Dermis microvascular lymphatic vessel endothelial cell (primary cell): ENCODE measurements around the gene BTNL8. TPM values are rescaled to one million over a fixed set of nuclear protein-coding genes. Genes with fewer than 3 reads are reported as not detected.
A peak's percentile ranks its signal among the peaks of the same experiment; 100 is the strongest.
"Not testable (repeated sequence)": the region's sequence is repeated elsewhere in the genome, so short reads cannot be mapped to it uniquely, and the experiment has no call there.

ENCODE experiments used
- DNase-seq, 2 donors: peaks; one replicate each; pipeline versions ENCODE4 v3.0.0 to v3.0.0-alpha.2; 2010; ENCODE audit warnings: low read depth in 2 of 2
- total RNA-seq: library from RNA; depleted of rRNA; stranded (reverse); fragments of >200 nt; gene quantifications from 2 replicates; pipeline ENCODE4 v1.2.1, GENCODE V29; 2014

The BTNL8 gene
- total RNA-seq, 1 donor from 2014 or later: not detected

DNA sequence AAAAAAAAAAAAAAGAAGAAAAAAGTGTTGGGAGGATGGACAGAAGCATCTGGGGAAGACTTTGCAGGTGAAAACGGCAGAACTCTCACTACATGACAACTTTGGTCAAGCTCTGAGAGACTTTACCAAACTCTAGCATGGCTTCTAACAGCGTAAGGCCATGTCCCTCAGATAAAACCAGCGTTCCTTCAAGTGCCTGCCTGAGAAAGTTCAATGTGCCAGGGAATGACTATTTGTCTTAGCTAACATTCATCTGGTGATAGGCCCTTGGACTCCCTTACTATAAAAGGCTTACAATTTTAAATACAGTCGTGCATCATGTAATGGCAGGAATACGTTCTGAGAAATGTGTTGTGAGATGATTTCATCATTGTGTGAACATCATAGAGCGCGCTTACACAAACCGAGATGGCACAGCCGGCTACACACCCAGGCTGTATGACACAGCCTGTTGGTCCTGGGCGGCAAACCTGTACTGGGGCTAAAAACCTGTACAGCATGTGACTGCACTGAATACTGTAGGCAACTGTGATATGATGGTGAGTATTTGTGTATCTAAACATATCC, 23.0 kb upstream of the BTNL8 start:
- DNase-seq: no peak

DNA sequence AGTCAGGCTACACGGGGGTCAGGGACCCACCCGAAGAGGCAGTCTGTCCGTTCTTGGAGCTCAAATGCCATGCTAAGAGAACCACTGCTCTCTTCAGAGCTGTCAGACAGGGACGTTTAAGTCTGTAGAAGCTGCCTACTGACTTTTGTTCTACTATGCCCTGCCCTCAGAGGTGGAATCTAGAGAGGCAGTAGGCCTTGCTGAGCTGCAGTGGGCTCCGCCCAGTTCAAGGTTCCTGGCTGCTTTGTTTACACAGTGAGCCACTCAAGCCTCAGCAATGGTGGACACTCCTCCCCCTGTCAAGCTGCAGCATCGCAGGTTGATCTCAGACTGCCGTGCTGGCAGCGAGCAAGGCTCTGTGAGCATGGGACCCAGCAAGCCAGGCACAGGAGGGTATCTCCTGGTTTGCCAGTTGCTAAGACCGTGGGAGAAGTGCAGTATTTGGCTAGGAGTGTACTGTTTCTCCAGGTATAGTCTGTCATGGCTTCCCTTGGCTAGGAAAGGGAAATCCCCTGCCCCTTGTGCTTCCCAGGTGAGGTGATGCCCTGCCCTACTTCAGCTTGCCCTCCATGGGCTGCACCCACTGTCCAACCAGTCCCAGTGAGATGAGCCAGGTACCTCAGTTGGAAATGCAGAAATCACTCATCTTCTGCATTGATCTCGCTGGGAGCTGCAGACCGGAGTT, 13.0 kb upstream of the BTNL8 start:
- DNase-seq: not testable (repeated sequence)

DNA sequence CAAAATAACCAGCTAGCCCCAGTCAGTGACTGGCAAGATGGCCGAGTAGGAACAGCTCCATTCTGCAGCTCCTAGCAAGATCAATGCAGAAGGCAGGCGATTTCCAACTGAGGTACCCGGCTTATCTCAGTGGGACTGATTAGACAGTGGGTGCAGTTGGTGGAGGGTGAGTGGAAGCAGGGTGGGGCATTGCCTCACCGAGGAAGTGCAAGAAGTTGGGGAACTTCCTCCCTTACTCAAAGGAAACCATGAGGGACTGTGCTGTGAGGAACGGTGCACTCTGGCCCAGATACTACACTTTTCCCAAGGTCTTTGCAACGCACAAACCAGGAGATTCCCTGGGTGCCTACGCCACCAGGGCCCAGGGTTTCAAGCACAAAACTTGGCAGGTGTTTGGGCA, 9.6 kb upstream of the BTNL8 start:
- no peak for DNase-seq

DNA sequence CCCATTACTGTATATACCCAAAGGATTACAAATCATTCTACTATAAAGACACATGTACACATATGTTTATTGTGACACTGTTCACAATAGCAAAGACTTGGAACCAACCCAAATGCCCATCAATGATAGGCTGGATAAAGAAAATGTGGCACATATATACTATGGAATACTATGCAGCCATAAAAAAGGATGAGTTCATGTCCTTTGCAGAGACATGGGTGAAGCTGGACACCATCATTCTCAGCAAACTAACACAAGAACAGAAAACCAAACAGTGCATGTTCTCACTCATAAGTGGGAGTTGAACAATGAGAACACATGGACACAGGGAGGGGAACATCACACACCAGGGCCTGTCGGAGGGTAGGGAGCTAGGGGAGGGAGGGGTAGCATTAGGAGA, 3.6 kb upstream of the BTNL8 start:
- not testable (repeated sequence) for DNase-seq

DNA sequence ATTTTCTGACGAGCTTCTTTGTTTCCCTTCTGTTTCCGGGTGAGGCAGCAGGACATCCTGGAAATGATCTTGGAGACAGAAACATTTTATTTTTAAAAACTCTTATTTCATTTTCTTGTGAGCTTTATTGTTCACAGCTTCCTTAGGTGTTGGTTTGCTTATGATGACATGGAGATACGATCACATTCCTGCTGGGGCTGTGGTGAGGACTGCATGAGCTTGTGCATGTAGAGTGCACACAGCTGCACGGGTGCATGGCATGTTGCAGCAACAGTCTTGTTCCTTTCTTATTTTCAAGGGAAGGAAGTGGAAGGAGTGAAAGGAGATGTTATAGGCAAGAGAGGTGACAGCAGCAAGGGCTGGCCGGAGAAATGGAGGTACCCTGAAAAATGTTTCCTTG, 1.2 kb downstream of the BTNL8 start:
- no peak for DNase-seq

DNA sequence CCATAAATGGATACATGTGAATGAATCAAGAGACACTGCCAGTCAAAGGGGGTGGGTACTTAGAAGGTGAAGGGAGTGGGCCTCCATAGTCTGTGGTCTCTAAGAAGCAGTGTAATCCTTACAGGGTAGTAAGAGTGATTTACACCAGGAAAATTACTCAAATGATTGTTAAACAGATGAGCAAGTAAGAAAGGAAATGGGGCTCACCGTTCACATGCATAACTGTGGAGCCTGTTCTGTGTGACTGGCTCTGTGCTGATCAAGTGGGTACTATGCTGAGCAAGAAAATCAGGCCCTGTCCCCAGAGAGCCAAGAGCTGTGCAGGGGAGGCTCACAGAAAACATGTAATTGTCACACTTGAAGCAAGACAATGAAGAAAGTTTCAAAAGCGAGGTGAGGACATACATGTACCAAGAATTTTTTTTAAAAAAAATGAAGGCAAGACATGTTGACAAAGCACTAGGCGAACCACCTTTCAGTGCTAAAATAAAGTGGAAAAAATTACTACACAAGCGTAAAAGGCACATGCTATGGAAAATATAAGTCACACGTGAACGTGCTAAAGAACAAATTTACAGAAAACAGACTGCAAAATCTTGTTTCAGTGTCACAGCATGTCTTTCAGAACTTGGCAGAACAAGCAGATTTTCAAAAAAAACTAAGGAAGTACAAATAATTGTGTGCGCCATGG, 2.5 kb downstream of the BTNL8 start:
- no peak for DNase-seq

DNA sequence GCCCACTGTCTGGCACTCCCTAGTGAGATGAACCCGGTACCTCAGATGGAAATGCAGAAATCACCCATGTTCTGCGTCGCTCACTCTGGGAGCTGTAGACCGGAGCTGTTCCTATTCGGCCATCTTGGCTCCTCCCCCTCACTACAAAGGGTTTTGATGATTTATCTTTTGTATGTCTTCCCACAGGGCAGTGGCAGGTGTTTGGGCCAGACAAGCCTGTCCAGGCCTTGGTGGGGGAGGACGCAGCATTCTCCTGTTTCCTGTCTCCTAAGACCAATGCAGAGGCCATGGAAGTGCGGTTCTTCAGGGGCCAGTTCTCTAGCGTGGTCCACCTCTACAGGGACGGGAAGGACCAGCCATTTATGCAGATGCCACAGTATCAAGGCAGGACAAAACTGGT, 9.4 kb downstream of the BTNL8 start:
- DNase-seq: no peak

DNA sequence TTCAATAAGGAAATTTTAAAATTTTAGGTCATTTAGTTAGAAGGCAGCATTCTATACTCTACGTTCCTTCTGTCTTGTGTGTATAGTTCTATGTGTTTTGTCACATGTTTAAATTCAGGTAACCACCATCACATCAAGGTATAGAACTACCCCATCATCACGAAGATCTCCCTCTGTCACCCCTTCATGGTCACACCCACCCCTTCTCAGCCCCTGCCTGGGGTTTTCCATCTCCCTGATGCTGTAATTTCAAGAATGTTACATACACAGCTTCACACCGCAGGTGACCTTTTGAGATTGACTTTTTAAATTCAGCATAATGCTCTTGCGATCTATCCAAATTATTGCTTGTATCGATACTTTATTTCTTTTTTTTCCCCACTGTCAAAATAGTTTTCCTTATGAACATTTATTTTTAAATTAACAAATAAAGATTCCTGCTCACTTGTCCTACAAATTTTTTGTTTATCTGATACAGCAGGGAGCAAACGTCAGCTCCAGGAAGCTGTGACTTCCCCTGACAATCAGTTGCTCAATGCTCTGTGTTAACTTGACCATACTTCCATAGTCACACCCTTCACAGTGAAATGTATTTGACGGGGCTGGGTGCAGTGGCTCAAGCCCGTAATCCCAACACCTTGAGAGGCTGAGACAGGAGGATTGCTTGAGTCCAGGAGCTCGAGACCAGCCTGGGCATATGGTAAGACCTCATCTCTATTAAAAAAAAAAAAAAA, 10.2 kb downstream of the BTNL8 start:
- DNase-seq: peak in 1 of 2 donors; percentile 45

DNA sequence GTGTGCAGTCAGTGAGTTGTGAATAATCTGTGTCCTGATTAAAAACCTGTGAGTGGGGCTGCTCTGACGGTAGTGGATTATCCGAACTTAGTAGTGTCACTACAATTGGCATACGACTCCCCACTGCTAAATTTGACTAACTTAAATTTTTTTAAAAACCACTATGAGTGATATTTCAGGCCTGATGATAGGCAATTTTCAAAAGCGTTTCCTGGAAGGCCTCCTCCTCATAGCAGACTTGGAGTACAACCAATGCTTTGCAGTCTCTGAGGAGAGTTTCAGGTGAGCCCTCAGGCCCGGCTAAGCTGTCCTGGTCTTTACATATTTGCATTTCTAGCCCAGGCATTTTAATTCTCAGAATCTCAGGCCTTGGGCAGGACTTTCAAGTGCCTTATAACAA, 10.8 kb downstream of the BTNL8 start:
- no peak for DNase-seq

DNA sequence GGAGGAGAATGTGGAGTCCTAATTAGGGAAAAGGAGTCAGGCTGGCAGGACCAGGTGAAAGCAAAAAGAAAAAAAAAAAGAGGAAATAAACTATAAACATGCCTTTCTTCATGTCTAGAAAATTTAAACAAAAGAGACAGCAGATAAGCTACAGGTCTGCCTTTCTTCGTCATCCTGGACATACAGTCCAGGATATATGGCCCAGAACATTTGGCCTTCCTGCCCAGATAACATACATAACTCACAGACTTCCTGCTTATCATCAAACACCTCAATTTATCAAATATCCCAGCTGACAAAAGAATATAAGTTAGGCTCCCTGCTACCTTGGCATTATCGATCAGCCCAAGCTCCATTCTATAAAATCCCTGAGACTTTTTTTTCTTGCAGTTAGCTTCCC, 11.2 kb downstream of the BTNL8 start:
- no peak for DNase-seq

DNA sequence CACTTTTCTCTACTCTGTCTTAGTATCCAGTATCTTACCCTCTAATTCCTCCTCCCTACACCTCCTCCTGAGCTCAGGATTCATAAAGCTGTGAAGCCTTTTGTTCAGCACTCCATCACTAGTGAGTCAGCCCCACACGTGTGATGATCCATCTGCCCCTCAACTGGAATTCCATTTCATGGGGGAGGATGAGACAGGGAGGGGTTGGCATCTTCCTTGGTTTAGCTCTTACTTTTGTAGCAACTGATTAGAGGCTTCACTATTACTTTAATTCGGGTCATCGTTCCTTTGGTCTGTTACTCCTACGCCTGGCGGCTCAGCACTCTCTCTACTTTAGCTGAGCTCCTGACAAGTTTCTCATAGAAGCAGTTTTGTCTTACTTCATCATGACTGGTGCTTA, 11.8 kb downstream of the BTNL8 start:
- no peak for DNase-seq

DNA sequence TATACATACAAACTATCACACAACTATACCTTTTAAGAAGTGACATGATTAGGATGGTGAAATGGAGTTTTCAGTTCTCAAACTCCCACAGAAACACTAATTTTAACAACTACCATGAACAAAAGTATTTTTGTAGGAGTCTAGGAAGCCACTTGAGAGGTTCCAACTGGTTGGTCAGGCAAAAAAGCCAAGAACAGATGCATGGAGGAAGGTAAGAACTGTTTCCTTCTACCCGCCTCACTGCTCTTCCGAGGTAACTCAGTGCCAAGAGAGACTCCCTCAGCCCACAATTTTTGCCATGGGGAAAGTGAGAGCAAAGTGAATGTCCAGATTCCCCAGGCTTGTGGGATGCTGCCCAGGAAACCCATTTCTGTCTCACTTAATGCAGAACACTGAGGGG, 15.7 kb downstream of the BTNL8 start:
- no peak for DNase-seq

DNA sequence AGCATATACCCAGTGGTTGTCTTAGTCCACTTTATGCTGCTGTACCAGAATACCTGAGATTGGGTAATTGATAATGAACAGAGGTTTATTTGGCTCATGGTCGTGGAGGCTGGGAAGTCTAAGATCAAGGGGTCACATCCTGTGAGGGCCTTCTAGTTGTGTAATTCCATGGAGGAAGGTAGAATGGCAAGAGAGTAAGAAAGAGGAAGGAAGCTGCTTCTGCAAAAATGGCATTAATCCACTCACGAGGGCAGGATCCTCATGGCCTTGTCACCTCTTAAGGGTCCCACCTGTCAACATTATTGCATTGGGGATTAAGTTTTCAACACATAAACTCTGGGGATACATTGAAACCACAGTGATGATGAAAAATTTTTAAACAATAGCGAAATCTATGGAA, 17.0 kb downstream of the BTNL8 start:
- no peak for DNase-seq

DNA sequence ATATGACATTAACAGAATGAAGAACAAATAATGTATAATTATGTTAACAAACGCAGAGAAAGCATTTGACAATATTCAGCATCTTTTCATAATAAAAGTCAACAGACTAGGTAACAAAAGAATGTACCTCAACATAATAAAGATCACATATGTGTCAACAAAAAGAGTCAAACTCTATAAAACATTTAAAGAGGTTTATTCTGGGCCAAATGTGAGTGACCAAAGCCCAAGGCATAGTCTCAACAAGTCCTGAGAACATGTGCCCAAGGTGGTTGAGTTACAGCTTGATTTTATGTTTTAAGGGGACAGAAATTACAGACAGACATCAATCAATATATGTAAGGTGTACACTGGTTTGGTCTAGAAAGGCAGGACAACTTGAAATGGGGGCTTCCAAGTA, 19.4 kb downstream of the BTNL8 start:
- no peak for DNase-seq

DNA sequence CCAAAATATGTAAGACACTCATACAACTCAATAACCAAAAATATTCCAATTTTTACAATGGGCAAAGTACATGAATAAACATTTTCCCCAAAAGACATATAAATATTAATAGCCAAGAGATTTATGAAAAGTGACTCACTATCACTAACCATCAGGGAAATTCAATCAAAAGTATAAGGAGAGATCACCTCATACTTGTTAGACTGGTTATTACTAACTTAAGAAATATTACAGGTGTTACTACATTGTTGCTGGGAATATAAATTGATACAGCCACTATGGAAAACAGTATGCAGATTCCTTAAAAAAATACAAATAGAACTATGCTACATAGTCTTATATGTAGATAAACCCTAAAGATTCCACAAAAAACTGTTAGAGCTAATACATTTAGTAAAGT, 21.8 kb downstream of the BTNL8 start:
- no peak for DNase-seq

DNA sequence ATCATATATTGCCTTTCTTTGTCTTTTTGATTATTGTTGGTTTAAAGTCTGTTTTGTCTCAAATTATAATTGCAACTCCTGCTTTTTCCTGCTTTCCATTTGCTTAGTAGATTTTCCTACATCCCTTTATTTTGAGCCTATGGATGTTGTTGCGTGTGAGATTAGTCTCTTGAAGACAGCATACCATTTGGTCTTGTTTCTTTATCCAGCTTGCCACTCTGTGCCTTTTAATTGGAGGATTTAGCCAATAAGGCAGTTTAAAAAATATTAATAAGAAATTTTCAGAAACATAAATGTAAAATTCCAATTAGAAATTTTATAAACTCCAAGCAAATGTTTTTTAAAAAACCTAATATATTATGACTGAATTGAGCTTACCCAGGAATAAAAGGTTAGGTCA, 24.0 kb downstream of the BTNL8 start:
- no peak for DNase-seq

DNA sequence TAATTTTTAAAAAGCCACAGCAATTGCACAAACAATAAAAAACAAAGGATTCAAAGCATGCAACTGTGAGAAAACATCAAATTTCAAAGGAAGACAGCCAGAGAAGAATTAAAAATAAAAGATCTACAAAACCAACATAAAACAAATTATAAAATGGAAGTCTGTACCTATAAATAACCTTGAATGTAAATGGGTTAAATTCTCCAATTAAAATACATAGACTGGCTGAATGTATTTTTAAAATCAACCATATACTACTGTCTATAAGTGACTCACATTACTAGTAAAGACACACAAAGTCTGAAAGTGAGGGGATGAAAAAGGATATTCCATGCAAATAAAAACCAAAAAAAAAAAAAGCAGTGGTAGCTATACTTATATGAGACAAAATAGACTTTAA, 33.7 kb downstream of the BTNL8 start:
- no peak for DNase-seq

DNA sequence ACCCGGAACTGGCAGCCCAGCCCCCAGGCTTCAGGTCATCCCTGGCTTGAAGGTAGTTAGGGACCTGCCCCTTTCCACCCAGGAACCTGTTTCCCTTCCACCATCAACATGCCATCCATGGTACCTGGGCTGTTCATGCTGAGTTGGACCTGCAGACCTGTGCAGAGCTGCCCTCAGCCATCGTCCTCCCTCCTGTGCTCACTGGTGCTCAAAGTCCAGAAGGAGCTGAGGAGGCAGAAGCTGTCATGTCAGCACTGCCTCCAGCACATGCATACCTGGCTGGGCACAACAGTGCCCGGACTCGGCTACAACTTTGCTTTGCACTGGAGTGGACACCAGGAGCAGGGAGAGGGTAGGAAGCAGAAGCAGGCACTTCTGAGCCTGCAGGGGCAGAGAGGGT, 36.2 kb downstream of the BTNL8 start:
- DNase-seq: no peak

DNA sequence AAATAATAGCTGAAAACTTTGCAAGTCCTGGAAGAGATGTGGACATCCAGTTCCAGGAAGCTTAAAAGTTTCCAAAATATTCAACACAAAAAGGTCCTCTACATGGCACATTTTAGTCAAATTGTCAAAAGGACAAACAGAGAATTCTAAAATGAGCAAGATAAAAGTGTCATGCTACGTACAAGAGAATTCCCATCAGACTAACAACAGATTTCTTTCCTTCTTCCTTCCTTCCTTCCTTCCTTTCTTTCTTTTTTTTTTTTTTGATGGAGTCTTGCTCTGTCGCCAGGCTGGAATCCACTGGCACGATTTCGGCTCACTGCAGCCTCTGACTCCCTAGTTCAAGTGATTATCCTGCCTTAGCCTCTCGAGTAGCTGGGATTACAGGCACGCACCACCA, 39.3 kb downstream of the BTNL8 start:
- DNase-seq: no peak

DNA sequence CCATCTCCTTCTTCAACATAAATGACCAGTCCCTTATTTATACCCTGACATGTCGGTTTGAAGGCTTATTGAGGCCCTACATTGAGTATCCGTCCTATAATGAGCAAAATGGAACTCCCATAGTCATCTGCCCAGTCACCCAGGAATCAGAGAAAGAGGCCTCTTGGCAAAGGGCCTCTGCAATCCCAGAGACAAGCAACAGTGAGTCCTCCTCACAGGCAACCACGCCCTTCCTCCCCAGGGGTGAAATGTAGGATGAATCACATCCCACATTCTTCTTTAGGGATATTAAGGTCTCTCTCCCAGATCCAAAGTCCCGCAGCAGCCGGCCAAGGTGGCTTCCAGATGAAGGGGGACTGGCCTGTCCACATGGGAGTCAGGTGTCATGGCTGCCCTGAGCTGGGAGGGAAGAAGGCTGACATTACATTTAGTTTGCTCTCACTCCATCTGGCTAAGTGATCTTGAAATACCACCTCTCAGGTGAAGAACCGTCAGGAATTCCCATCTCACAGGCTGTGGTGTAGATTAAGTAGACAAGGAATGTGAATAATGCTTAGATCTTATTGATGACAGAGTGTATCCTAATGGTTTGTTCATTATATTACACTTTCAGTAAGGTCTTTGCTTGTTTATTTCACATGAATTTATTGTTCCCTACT, 51.5 kb downstream of the BTNL8 start:
- DNase-seq: no peak

DNA sequence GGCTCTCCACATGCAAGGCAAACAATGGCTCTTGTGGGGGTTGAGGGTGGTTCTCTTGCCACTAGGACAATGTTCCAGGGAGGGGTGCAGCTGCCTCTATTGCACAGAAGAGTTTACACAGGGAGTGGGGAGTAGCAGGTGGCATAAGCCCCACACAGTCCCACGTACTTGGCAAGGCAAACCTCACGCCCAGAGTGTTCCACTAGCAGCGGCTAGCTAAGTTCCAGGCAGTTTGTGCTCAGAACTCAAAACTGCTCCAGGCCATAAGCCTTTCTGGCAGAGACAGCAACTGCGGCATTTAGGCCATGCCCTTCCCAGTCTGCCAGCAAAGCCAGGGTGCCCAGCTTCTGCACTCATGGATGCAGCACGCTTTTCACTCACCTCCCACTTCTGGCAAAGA, 60.7 kb downstream of the BTNL8 start:
- DNase-seq: no peak

DNA sequence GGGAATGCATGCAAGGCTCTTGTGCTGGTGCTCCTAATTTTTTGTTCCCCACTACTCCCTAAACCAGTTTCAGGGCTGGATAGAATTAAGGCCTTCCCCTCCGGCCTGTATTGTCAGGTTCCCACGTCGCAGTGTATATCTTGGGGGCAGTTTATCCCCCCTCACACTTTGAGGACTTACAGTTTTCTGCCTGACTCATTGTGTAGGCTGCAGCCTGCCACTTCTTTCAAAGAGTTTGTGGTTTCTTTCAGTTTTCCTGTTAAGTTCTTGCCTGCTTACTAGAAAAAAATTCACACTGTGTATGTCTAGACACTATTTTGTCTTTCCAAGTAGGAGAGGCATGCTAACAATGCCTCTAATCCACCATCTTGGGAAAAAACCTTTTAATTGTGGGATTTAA, 61.2 kb downstream of the BTNL8 start:
- no peak for DNase-seq
